Central memory CD8-positive, alpha-beta T cell (primary cell): ENCODE results near the gene FZD2.
"Not testable (repeated sequence)": the region's sequence is repeated elsewhere in the genome, so short reads cannot be mapped to it uniquely, and the experiment has no call there.

ENCODE experiments used
- ATAC-seq: fragments of 150-1000 bp; cut with Tn5 transposase; replicated peaks from 2 replicates; pipeline ENCODE4 v1.10.0; 2022; ENCODE audit warnings: mild to moderate bottlenecking, moderate FRiP score, moderate number of reproducible peaks; ENCODE audit not compliant: poor library complexity, severe bottlenecking; ENCODE audit errors: extremely low read depth
- DNase-seq, 2 donors: peaks; one replicate each; pipeline ENCODE4 v3.0.0; 2021; ENCODE audit warnings: low spot score in 2 of 2
- H3K27ac Mint-ChIP-seq: one replicate; pipeline ENCODE4 v1.8.0; 2022; ENCODE audit warnings: low read depth, mild to moderate bottlenecking, moderate library complexity, mixed read lengths
- H3K27me3 Mint-ChIP-seq: one replicate; pipeline ENCODE4 v1.8.0; 2022; ENCODE audit warnings: mixed read lengths
- H3K36me3 Mint-ChIP-seq: one replicate; pipeline ENCODE4 v1.8.0; 2022; ENCODE audit warnings: mild to moderate bottlenecking, moderate library complexity, mixed read lengths; ENCODE audit not compliant: insufficient read depth
- H3K4me1 Mint-ChIP-seq: one replicate; pipeline ENCODE4 v1.8.0; 2022; ENCODE audit warnings: mixed read lengths
- H3K4me3 Mint-ChIP-seq: one replicate; pipeline ENCODE4 v1.8.0; 2022; ENCODE audit warnings: mild to moderate bottlenecking, moderate library complexity, mixed read lengths
- H3K9me3 Mint-ChIP-seq: one replicate; pipeline ENCODE4 v1.8.0; 2022; ENCODE audit warnings: mixed read lengths

FZD2 gene

GRCh38 chr17:44555099-44555498, 2.2 kb upstream of the FZD2 start:
- Mint-ChIP-seq H3K4me1 (peaks cover 31% of the 10 kb centered on the region), H3K9me3 (no peaks in the 10 kb centered on the region), H3K36me3 (peaks cover 4% of the 10 kb centered on the region), H3K27me3 (peaks cover 65% of the 10 kb centered on the region), H3K4me3 (no peak overlapping the region), H3K27ac (no peak overlapping the region)
- no peak for ATAC-seq
- no peak for DNase-seq

- DNase-seq = no peak
These were observed 985 bp upstream of the FZD2 start for GRCh38 chr17:44556166-44556831.

GRCh38 chr17:44557651-44558285, 484 bp downstream of the FZD2 start:
- peaks cover 5% of the 10 kb centered on the region for H3K36me3 Mint-ChIP-seq
- peak overlapping the region; percentile 98 for H3K4me3 Mint-ChIP-seq
- no peaks in the 10 kb centered on the region for H3K9me3 Mint-ChIP-seq
- H3K27ac Mint-ChIP-seq = no peak overlapping the region
- H3K27me3 Mint-ChIP-seq = peaks cover 77% of the 10 kb centered on the region
- ATAC-seq (peak; percentile 54), DNase-seq (peak in 1 of 2 donors; percentile 17)
- peaks cover 31% of the 10 kb centered on the region for H3K4me1 Mint-ChIP-seq

More at GRCh38 chr17:44556166-44556831, 985 bp upstream of the FZD2 start:
- Mint-ChIP-seq H3K9me3 (no peaks in the 10 kb centered on the region), H3K36me3 (peaks cover 4% of the 10 kb centered on the region), H3K4me1 (peaks cover 31% of the 10 kb centered on the region), H3K4me3 (peak overlapping the region; percentile 98), H3K27ac (peak overlapping the region; percentile 55), H3K27me3 (peaks cover 76% of the 10 kb centered on the region)
- peak; percentile 45 for ATAC-seq

- Mint-ChIP-seq H3K4me1 (peaks cover 31% of the 10 kb centered on the region), H3K27ac (no peak overlapping the region), H3K9me3 (no peaks in the 10 kb centered on the region), H3K27me3 (peaks cover 80% of the 10 kb centered on the region), H3K36me3 (peaks cover 5% of the 10 kb centered on the region), H3K4me3 (peak overlapping the region; percentile 98)
- no peak for ATAC-seq
- no peak for DNase-seq
These were observed 1.0 kb downstream of the FZD2 start for GRCh38 chr17:44558334-44558709.

GRCh38 chr17:44558710-44559633, 1.7 kb downstream of the FZD2 start:
- Mint-ChIP-seq H3K36me3 (peaks cover 5% of the 10 kb centered on the region), H3K4me3 (peak overlapping the region; percentile 98)

GRCh38 chr17:44559634-44560554, 2.6 kb downstream of the FZD2 start:
- Mint-ChIP-seq H3K9me3 (no peaks in the 10 kb centered on the region), H3K4me3 (no peak overlapping the region), H3K27me3 (peaks cover 95% of the 10 kb centered on the region), H3K27ac (no peak overlapping the region), H3K4me1 (peaks cover 31% of the 10 kb centered on the region), H3K36me3 (peaks cover 5% of the 10 kb centered on the region)
- ATAC-seq (no peak), DNase-seq (no peak)

More at GRCh38 chr17:44558710-44559633, 1.7 kb downstream of the FZD2 start:
- H3K9me3 Mint-ChIP-seq = no peaks in the 10 kb centered on the region
- DNase-seq = no peak
- ATAC-seq = no peak
- no peak overlapping the region for H3K27ac Mint-ChIP-seq
- H3K27me3 Mint-ChIP-seq = peaks cover 86% of the 10 kb centered on the region
- H3K4me1 Mint-ChIP-seq = peaks cover 31% of the 10 kb centered on the region

DNA sequence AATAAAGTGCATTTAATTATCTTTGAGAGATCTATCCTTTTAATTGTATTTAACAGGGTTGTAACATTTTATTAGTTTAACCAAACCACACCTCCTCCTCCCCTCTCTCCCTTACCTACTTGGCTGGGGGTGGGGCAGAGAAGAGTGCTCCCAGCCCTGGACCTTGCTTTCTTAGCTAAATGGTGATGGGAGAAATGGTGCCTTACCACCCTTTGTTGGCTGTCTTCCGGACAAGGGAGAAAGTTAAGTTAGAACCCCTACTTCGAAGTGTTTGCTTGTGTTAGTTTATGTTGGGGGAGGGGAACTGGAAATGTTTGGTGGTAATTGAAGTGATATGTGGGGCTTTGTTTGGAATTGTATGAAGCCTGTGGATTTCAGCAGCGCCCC, 3.9 kb downstream of the FZD2 start:
- ATAC-seq = no peak
- H3K27ac Mint-ChIP-seq = no peak overlapping the region
- H3K9me3 Mint-ChIP-seq = peaks cover 6% of the 10 kb centered on the region
- DNase-seq = no peak
- no peak overlapping the region for H3K4me3 Mint-ChIP-seq
- H3K27me3 Mint-ChIP-seq = peaks cover 98% of the 10 kb centered on the region
- H3K36me3 Mint-ChIP-seq = peaks cover 5% of the 10 kb centered on the region
- peaks cover 27% of the 10 kb centered on the region for H3K4me1 Mint-ChIP-seq

- Mint-ChIP-seq H3K4me3 (no peak overlapping the region), H3K27ac (no peak overlapping the region), H3K36me3 (peaks cover 3% of the 10 kb centered on the region), H3K9me3 (peaks cover 6% of the 10 kb centered on the region), H3K27me3 (peaks cover 92% of the 10 kb centered on the region), H3K4me1 (no peaks in the 10 kb centered on the region)
- ATAC-seq (no peak), DNase-seq (no peak)
These were observed 7.1 kb downstream of the FZD2 start for GRCh38 chr17:44564429-44564828.

DNA sequence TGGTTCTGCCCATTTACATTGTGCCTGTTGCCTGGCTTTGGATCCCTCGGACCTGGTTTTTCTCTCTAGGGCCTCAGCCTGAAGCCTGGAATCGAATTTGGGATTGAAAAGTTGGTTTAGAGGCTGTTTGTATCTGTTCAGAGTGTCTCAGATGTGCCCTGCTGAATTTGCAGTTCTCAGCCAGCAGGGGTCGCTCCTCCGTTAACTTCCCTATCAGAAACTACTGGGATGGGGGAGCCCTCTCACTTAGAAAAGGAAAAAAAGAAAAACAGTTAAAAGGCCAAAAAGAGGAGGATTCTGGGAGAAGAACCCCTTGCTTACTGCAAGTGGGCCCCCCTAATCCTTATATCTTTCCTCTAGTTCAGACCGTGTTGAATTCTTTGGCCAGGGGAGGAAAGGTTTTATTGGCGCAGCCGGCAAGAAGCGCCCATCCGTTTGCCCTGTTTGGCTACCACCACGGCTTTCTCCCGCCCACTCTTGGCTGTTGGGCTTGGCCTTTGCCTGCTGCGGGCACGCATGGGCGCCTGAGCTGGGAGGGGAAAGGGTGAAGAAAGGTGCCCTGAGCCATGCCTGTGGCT, 8.7 kb downstream of the FZD2 start:
- Mint-ChIP-seq H3K36me3 (peaks cover 3% of the 10 kb centered on the region), H3K9me3 (peaks cover 6% of the 10 kb centered on the region), H3K27ac (no peak overlapping the region), H3K27me3 (peaks cover 78% of the 10 kb centered on the region), H3K4me3 (no peak overlapping the region), H3K4me1 (no peaks in the 10 kb centered on the region)
- ATAC-seq = no peak
- no peak for DNase-seq

- not testable (repeated sequence) for H3K27ac Mint-ChIP-seq, H3K4me3 Mint-ChIP-seq, H3K4me1 Mint-ChIP-seq, ATAC-seq, DNase-seq, H3K36me3 Mint-ChIP-seq, H3K9me3 Mint-ChIP-seq
- H3K27me3 Mint-ChIP-seq = peaks cover 58% of the 10 kb centered on the region
These were observed 11.1 kb downstream of the FZD2 start for GRCh38 chr17:44568311-44568944.
